RWPE2 (cell line): Measurements from ENCODE around the gene LILRB1.

Source experiments
- ATAC-seq: fragments of 200-7000 bp; cut with Tn5 transposase; 3 replicates; pipeline ENCODE4 v1.9.1; 2021; ENCODE audit warnings: low read depth
- DNase-seq: peaks from one replicate; pipeline ENCODE4 v3.0.0-alpha.2; 2020; ENCODE audit warnings: low spot score
- H3K27ac ChIP-seq: fragments of 450-650 bp; 2 replicates; pipeline ENCODE4 v1.5.1; 2017; ENCODE audit warnings: mild to moderate bottlenecking; ENCODE audit not compliant: poor library complexity, severe bottlenecking
- H3K27me3 ChIP-seq: fragments of 250-450 bp; sonication (Bioruptor Pico); 2 replicates; pipeline ENCODE4 v1.5.1; 2021; ENCODE audit warnings: mild to moderate bottlenecking, moderate library complexity; ENCODE audit not compliant: insufficient read depth, poor library complexity, severe bottlenecking
- H3K36me3 ChIP-seq: fragments of 250-450 bp; sonication (Bioruptor Pico); 2 replicates; pipeline ENCODE4 v1.5.1; 2020; ENCODE audit warnings: low read depth, mild to moderate bottlenecking, moderate library complexity
- H3K4me1 ChIP-seq: fragments of 250-450 bp; sonication (Bioruptor Pico); 2 replicates; pipeline ENCODE4 v1.5.1; 2021; ENCODE audit warnings: mild to moderate bottlenecking, moderate library complexity; ENCODE audit not compliant: insufficient read depth, poor library complexity, severe bottlenecking
- H3K4me3 ChIP-seq: fragments of 250-450 bp; sonication (Bioruptor Pico); 2 replicates; pipeline ENCODE4 v1.5.1; 2021; ENCODE audit warnings: mild to moderate bottlenecking, moderate library complexity; ENCODE audit not compliant: severe bottlenecking
- H3K9me3 ChIP-seq: fragments of 250-450 bp; sonication (Bioruptor Pico); 2 replicates; pipeline ENCODE4 v1.5.1; 2021; ENCODE audit warnings: mild to moderate bottlenecking, moderate library complexity; ENCODE audit not compliant: severe bottlenecking
- CTCF ChIP-seq: fragments of 450-650 bp; IDR thresholded peaks from one replicate; pipeline ENCODE4 v1.5.1; 2017; ENCODE audit warnings: mild to moderate bottlenecking, moderate library complexity; ENCODE audit not compliant: poor library complexity, severe bottlenecking

The LILRB1 gene

GRCh38 chr19:54608792-54609191, 21.5 kb upstream of the LILRB1 start:
- no peak overlapping the region for H3K27ac ChIP-seq
- ATAC-seq, result no peak
- H3K36me3 ChIP-seq, result no peaks in the 10 kb centered on the region
- no peaks in the 10 kb centered on the region for H3K9me3 ChIP-seq
- no peak for TF ChIP-seq CTCF
- H3K4me1 ChIP-seq, result no peaks in the 10 kb centered on the region
- H3K27me3 ChIP-seq, result peaks cover 8% of the 10 kb centered on the region
- no peak overlapping the region for H3K4me3 ChIP-seq
- no peak for DNase-seq

GRCh38 chr19:54609356-54609791, 20.9 kb upstream of the LILRB1 start:
- ATAC-seq (no peak), DNase-seq (peak; percentile 56)
- Histone ChIP-seq H3K4me3 (no peak overlapping the region), H3K9me3 (no peaks in the 10 kb centered on the region), H3K4me1 (no peaks in the 10 kb centered on the region), H3K27me3 (peaks cover 3% of the 10 kb centered on the region), H3K36me3 (no peaks in the 10 kb centered on the region), H3K27ac (no peak overlapping the region)
- no peak for TF ChIP-seq CTCF

- ATAC-seq (no peak), DNase-seq (no peak)
- Histone ChIP-seq H3K27ac (no peak overlapping the region), H3K9me3 (no peaks in the 10 kb centered on the region), H3K4me3 (no peak overlapping the region), H3K36me3 (no peaks in the 10 kb centered on the region), H3K4me1 (no peaks in the 10 kb centered on the region), H3K27me3 (peaks cover 2% of the 10 kb centered on the region)
- TF ChIP-seq CTCF, result no peak
Observed at GRCh38 chr19:54612428-54612827, 17.9 kb upstream of the LILRB1 start.

- H3K9me3 ChIP-seq, result peaks cover 3% of the 10 kb centered on the region
- H3K27ac ChIP-seq, result no peak overlapping the region
- peaks cover 4% of the 10 kb centered on the region for H3K27me3 ChIP-seq
- H3K4me1 ChIP-seq, result no peaks in the 10 kb centered on the region
- TF ChIP-seq CTCF, result no peak
- H3K36me3 ChIP-seq, result no peaks in the 10 kb centered on the region
- ATAC-seq (no peak), DNase-seq (no peak)
- no peak overlapping the region for H3K4me3 ChIP-seq
Observed at GRCh38 chr19:54614726-54615125, 15.6 kb upstream of the LILRB1 start.

GRCh38 chr19:54616057-54616456, 14.2 kb upstream of the LILRB1 start:
- Histone ChIP-seq H3K4me1 (no peaks in the 10 kb centered on the region), H3K9me3 (peaks cover 3% of the 10 kb centered on the region), H3K27me3 (peaks cover 7% of the 10 kb centered on the region), H3K27ac (no peak overlapping the region), H3K4me3 (no peak overlapping the region), H3K36me3 (no peaks in the 10 kb centered on the region)
- TF ChIP-seq CTCF, result no peak
- no peak for DNase-seq
- ATAC-seq, result no peak
